GM04504 (cell line): Measurements from ENCODE around the gene KCTD5.

Source experiments
- DNase-seq: peaks from one replicate; pipeline ENCODE4 v3.0.0-alpha.2; 2012; ENCODE audit warnings: low read depth

Gene KCTD5

GRCh38 chr16:2697401-2697948, 15.2 kb downstream of the KCTD5 start:
- DNase-seq, result no peak

- DNase-seq, result no peak
Observed at GRCh38 chr16:2698103-2698870, 16.0 kb downstream of the KCTD5 start.

GRCh38 chr16:2698965-2699750, 16.8 kb downstream of the KCTD5 start:
- no peak for DNase-seq

- no peak for DNase-seq
Observed at GRCh38 chr16:2699791-2700600, 17.7 kb downstream of the KCTD5 start.

- no peak for DNase-seq
Observed at GRCh38 chr16:2700786-2701185, 18.5 kb downstream of the KCTD5 start.

- DNase-seq, result no peak
Observed at GRCh38 chr16:2701272-2701671, 18.9 kb downstream of the KCTD5 start.

GRCh38 chr16:2701713-2702437, 19.6 kb downstream of the KCTD5 start:
- DNase-seq, result no peak

GRCh38 chr16:2702438-2702825, 20.1 kb downstream of the KCTD5 start:
- DNase-seq, result no peak

- no peak for DNase-seq
Observed at GRCh38 chr16:2702871-2703745, 20.8 kb downstream of the KCTD5 start.

GRCh38 chr16:2704166-2704982, 22.1 kb downstream of the KCTD5 start:
- DNase-seq, result no peak

GRCh38 chr16:2704983-2705275, 22.6 kb downstream of the KCTD5 start:
- no peak for DNase-seq

- no peak for DNase-seq
Observed at GRCh38 chr16:2705351-2705750, 23.0 kb downstream of the KCTD5 start.

GRCh38 chr16:2706085-2706484, 23.8 kb downstream of the KCTD5 start:
- DNase-seq, result no peak

- no peak for DNase-seq
Observed at GRCh38 chr16:2706611-2707311, 24.4 kb downstream of the KCTD5 start.

GRCh38 chr16:2707368-2708289, 25.3 kb downstream of the KCTD5 start:
- no peak for DNase-seq

- no peak for DNase-seq
Observed at GRCh38 chr16:2708290-2708639, 25.9 kb downstream of the KCTD5 start.

GRCh38 chr16:2708955-2709587, 26.7 kb downstream of the KCTD5 start:
- no peak for DNase-seq

GRCh38 chr16:2709588-2709984, 27.3 kb downstream of the KCTD5 start:
- no peak for DNase-seq
